ENCODE data around the gene CEP41. TPM values are rescaled to one million over a fixed set of nuclear protein-coding genes. Genes with fewer than 3 reads are reported as not detected.

The CEP41 gene
- polyA plus RNA-seq, 1 donor (not counting 4 experiments of a cell fraction or from before 2014, with no cell fraction given): 13.4 TPM

DNA sequence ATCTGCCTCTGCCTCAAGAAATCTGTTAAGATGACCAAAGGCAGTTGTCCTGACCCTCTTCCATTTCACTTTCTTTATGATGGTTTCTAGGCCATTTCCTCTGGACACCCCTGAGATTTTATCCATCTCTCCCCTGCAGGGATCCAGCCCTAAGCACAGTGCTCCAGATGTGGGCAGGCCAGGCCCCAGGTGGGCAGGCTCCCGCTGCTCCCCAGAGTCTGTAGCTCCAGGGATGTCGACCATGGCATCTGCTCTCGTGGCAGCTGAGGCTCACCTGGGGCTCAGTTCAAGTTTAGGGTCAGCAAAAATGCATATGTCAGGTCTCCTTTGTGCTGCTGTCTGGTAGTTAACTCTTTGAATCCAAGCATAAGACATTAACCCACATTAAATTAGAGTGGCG lies 11.8 kb downstream of the CEP41 start:
- no peaks in the 10 kb centered on the region for H3K9me3 ChIP-seq (ENCODE audit: control insufficient read depth, low read depth, low read length)
- H3K79me2 ChIP-seq (ENCODE audit: control insufficient read depth, insufficient read depth, low read length): no peaks in the 10 kb centered on the region
- dilution Hi-C loops (cut with MboI; ENCODE audit: extremely low pct_ligation_motif_present, low sequenced_read_pairs): no loop called here

DNA sequence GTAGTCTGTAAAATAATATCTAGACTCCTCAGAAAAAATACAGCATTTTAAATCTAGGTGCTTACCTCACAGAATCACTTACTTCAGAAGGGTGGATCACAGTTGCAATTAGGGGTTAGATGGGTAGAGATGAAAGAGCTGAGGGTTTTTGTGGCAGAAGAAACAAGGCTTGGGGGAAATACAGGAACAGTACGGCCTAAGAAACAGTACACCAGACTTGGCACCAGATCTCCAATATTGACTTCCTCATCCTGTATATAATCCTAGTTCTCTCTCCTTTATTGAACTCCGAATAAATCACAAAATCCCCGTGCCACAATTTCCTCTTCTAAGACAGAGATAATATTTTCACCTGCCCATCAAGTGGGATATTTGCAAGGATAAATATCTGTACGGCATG lies 14.3 kb downstream of the CEP41 start:
- no peaks in the 10 kb centered on the region for H3K79me2 ChIP-seq (ENCODE audit: control insufficient read depth, insufficient read depth, low read length)
- TF ChIP-seq, protein P1, sequence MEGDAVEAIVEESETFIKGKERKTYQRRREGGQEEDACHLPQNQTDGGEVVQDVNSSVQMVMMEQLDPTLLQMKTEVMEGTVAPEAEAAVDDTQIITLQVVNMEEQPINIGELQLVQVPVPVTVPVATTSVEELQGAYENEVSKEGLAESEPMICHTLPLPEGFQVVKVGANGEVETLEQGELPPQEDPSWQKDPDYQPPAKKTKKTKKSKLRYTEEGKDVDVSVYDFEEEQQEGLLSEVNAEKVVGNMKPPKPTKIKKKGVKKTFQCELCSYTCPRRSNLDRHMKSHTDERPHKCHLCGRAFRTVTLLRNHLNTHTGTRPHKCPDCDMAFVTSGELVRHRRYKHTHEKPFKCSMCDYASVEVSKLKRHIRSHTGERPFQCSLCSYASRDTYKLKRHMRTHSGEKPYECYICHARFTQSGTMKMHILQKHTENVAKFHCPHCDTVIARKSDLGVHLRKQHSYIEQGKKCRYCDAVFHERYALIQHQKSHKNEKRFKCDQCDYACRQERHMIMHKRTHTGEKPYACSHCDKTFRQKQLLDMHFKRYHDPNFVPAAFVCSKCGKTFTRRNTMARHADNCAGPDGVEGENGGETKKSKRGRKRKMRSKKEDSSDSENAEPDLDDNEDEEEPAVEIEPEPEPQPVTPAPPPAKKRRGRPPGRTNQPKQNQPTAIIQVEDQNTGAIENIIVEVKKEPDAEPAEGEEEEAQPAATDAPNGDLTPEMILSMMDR (optimal IDR thresholded peaks at IDR 0.05 in 1 of 3, IDR thresholded peaks at IDR 0.05 in 1 of 3, conservative IDR thresholded peaks at IDR 0.05 in 1 of 3; ENCODE audit: extremely low read depth in 1 of 3, insufficient read depth in 2 of 3, low read length in 3 of 3): no peak
- TF ChIP-seq EZH2 (IDR thresholded peaks at IDR 0.05; ENCODE audit: low read length): no peak
- H3K9ac ChIP-seq (ENCODE audit: control insufficient read depth, extremely low read depth, insufficient read depth, low read length): no peak overlapping the region
- FAIRE-seq (no peak), DNase-seq (ENCODE audit: low read depth, low spot score) (no peak)
- no peaks in the 10 kb centered on the region for H4K20me1 ChIP-seq (ENCODE audit: control insufficient read depth, extremely low read depth, insufficient read depth, low read length)
- no peaks in the 10 kb centered on the region for H3K4me1 ChIP-seq (ENCODE audit: control insufficient read depth, extremely low read depth, insufficient read depth, low read length)
- H3K4me3 ChIP-seq (ENCODE audit: control insufficient read depth in 2 of 3, extremely low read depth in 1 of 3, insufficient read depth in 2 of 3, low read depth in 1 of 3, low read length in 3 of 3): no peak overlapping the region
- H3K9me1 ChIP-seq (ENCODE audit: control insufficient read depth, extremely low read depth, insufficient read depth, low read length): no peaks in the 10 kb centered on the region
- no peaks in the 10 kb centered on the region for H3K36me3 ChIP-seq (ENCODE audit: control insufficient read depth in 2 of 2, extremely low read depth in 1 of 2, insufficient read depth in 2 of 2, low read length in 2 of 2)
- H2AFZ ChIP-seq (ENCODE audit: control insufficient read depth, low read length): no peak overlapping the region
- no peak overlapping the region for H3K27ac ChIP-seq (ENCODE audit: control insufficient read depth, insufficient read depth, low read length)
- H3K27me3 ChIP-seq (ENCODE audit: control insufficient read depth, extremely low read depth, insufficient read depth, low read length): no peaks in the 10 kb centered on the region
- no peak overlapping the region for H3K4me2 ChIP-seq (ENCODE audit: control insufficient read depth, extremely low read depth, insufficient read depth, low read depth, low read length)
- no peaks in the 10 kb centered on the region for H3K9me3 ChIP-seq (ENCODE audit: control insufficient read depth, low read depth, low read length)
- dilution Hi-C loops (cut with MboI; ENCODE audit: extremely low pct_ligation_motif_present, low sequenced_read_pairs): no loop called here

More for the DNA sequence above, 11.8 kb downstream of the CEP41 start:
- peaks cover 14% of the 10 kb centered on the region for H3K4me1 ChIP-seq (ENCODE audit: control insufficient read depth, extremely low read depth, insufficient read depth, low read length)
- no peaks in the 10 kb centered on the region for H4K20me1 ChIP-seq (ENCODE audit: control insufficient read depth, extremely low read depth, insufficient read depth, low read length)
- H3K9ac ChIP-seq (ENCODE audit: control insufficient read depth, extremely low read depth, insufficient read depth, low read length): no peak overlapping the region
- TF ChIP-seq, protein P1 (optimal IDR thresholded peaks at IDR 0.05 in 1 of 3, IDR thresholded peaks at IDR 0.05 in 1 of 3, conservative IDR thresholded peaks at IDR 0.05 in 1 of 3; ENCODE audit: extremely low read depth in 1 of 3, insufficient read depth in 2 of 3, low read length in 3 of 3): no peak
- TF ChIP-seq EZH2 (IDR thresholded peaks at IDR 0.05; ENCODE audit: low read length): no peak
- H3K4me3 ChIP-seq (ENCODE audit: control insufficient read depth in 2 of 3, extremely low read depth in 1 of 3, insufficient read depth in 2 of 3, low read depth in 1 of 3, low read length in 3 of 3): no peak overlapping the region
- no peaks in the 10 kb centered on the region for H3K27me3 ChIP-seq (ENCODE audit: control insufficient read depth, extremely low read depth, insufficient read depth, low read length)
- H3K27ac ChIP-seq (ENCODE audit: control insufficient read depth, insufficient read depth, low read length): no peak overlapping the region
- H2AFZ ChIP-seq (ENCODE audit: control insufficient read depth, low read length): no peak overlapping the region
- H3K4me2 ChIP-seq (ENCODE audit: control insufficient read depth, extremely low read depth, insufficient read depth, low read depth, low read length): no peak overlapping the region
- FAIRE-seq (no peak), DNase-seq (ENCODE audit: low read depth, low spot score) (no peak)
- H3K9me1 ChIP-seq (ENCODE audit: control insufficient read depth, extremely low read depth, insufficient read depth, low read length): no peaks in the 10 kb centered on the region
- H3K36me3 ChIP-seq (ENCODE audit: control insufficient read depth in 2 of 2, extremely low read depth in 1 of 2, insufficient read depth in 2 of 2, low read length in 2 of 2): no peaks in the 10 kb centered on the region
